Stimulated activated CD8-positive, alpha-beta memory T cell treated with anti-CD3 and anti-CD28 coated beads, Interleukin-12 subunit alpha, Interleukin-12 subunit beta, amount 100 ng/mL, for 1 hour (primary cell): ENCODE data around the gene CNST.
A peak's percentile ranks its signal among the peaks of the same experiment; 100 is the strongest.
"Not testable (repeated sequence)": the region's sequence is repeated elsewhere in the genome, so short reads cannot be mapped to it uniquely, and the experiment has no call there.

Experiments
- DNase-seq: peaks from one replicate; pipeline ENCODE4 v3.0.0-alpha.2; 2020; ENCODE audit warnings: low read depth

CNST gene

GRCh38 chr1:246678816-246679793 is 112.8 kb downstream of the CNST start:
- no peak for DNase-seq

- no peak for DNase-seq
Observed at GRCh38 chr1:246679794-246680177, 113.5 kb downstream of the CNST start.

GRCh38 chr1:246680190-246680589 is 113.9 kb downstream of the CNST start:
- no peak for DNase-seq

GRCh38 chr1:246680696-246681130 is 114.5 kb downstream of the CNST start:
- DNase-seq, result no peak

GRCh38 chr1:246681900-246682895 is 115.9 kb downstream of the CNST start:
- no peak for DNase-seq

- no peak for DNase-seq
Observed at GRCh38 chr1:246683521-246683920, 117.3 kb downstream of the CNST start.

GRCh38 chr1:246687002-246687401 is 120.7 kb downstream of the CNST start:
- DNase-seq, result no peak

- DNase-seq, result no peak
Observed at GRCh38 chr1:246689409-246690008, 123.3 kb downstream of the CNST start.

GRCh38 chr1:246690100-246690499 is 123.8 kb downstream of the CNST start:
- DNase-seq, result no peak

GRCh38 chr1:246691622-246692495 is 125.6 kb downstream of the CNST start:
- DNase-seq, result no peak

- DNase-seq, result not testable (repeated sequence)
Observed at GRCh38 chr1:246694213-246694895, 128.1 kb downstream of the CNST start.

GRCh38 chr1:246695136-246695535 is 128.9 kb downstream of the CNST start:
- no peak for DNase-seq

- DNase-seq, result no peak
Observed at GRCh38 chr1:246695666-246696065, 129.4 kb downstream of the CNST start.

GRCh38 chr1:246698466-246699094 is 132.3 kb downstream of the CNST start:
- DNase-seq, result no peak

- peak; percentile 67 for DNase-seq
Observed at GRCh38 chr1:246699095-246699735, 133.0 kb downstream of the CNST start.

- no peak for DNase-seq
Observed at GRCh38 chr1:246703581-246703980, 137.3 kb downstream of the CNST start.

- DNase-seq, result no peak
Observed at GRCh38 chr1:246705368-246705767, 139.1 kb downstream of the CNST start.

- no peak for DNase-seq
Observed at GRCh38 chr1:246708166-246708565, 141.9 kb downstream of the CNST start.

GRCh38 chr1:246709196-246709595 is 142.9 kb downstream of the CNST start:
- no peak for DNase-seq
